Spleen (tissue), 7 donors: ENCODE results near the gene CES4A.

ENCODE experiments used
- CTCF ChIP-seq, 11 experiments: fragments of 200-600 bp in 7 of 11; fragments of 450-650 bp in 4 of 11; sonication (generic) in 4 of 11; IDR thresholded peaks in 8 of 11; conservative IDR thresholded peaks in 3 of 11; 1 replicate in 7 of 11; 2 replicates in 4 of 11; pipeline versions ENCODE4 v1.4.0 to v1.8.0; 2016 to 2021; ENCODE audit warnings: antibody characterized with exemption in 11 of 11, inconsistent platforms in 4 of 11, mild to moderate bottlenecking in 1 of 11
- POLR2A ChIP-seq, 3 donors: fragments of 450-650 bp; IDR thresholded peaks; one replicate each; pipeline ENCODE4 v1.5.1; 2017; ENCODE audit warnings: antibody characterized with exemption in 3 of 3, mild to moderate bottlenecking in 1 of 3
- donor health status: DM: no; HTN: no; CAD: no; lungs with moderate emphysema.
- donor health status: DM: no; HTN: no; CAD: no.
- donor health status: DM: no; HTN: no; CAD: no.

- TF ChIP-seq CTCF (IDR thresholded peaks at IDR 0.05 in 8 of 11, conservative IDR thresholded peaks at IDR 0.05 in 3 of 11) (no peak), POLR2A (IDR thresholded peaks at IDR 0.05) (no peak)
Measured at GRCh38 chr16:67024384-67025209, 36.2 kb downstream of the CES4A start.
